HuH-7.5 (cell line): Measurements from ENCODE around the gene ZBTB40.

Source experiments
- DNase-seq: peaks from one replicate; pipeline ENCODE4 v3.0.0; 2011; ENCODE audit warnings: low spot score

ZBTB40 gene

GRCh38 chr1:22562584-22563583, 111.2 kb downstream of the ZBTB40 start, which contains the start of gene EPHA8:
TSS of gene EPHA8 (plus strand) at chr1:22563489. CDS start at chr1:22563636, 147 bp downstream.
- DNase-seq, result no peak

DNA sequence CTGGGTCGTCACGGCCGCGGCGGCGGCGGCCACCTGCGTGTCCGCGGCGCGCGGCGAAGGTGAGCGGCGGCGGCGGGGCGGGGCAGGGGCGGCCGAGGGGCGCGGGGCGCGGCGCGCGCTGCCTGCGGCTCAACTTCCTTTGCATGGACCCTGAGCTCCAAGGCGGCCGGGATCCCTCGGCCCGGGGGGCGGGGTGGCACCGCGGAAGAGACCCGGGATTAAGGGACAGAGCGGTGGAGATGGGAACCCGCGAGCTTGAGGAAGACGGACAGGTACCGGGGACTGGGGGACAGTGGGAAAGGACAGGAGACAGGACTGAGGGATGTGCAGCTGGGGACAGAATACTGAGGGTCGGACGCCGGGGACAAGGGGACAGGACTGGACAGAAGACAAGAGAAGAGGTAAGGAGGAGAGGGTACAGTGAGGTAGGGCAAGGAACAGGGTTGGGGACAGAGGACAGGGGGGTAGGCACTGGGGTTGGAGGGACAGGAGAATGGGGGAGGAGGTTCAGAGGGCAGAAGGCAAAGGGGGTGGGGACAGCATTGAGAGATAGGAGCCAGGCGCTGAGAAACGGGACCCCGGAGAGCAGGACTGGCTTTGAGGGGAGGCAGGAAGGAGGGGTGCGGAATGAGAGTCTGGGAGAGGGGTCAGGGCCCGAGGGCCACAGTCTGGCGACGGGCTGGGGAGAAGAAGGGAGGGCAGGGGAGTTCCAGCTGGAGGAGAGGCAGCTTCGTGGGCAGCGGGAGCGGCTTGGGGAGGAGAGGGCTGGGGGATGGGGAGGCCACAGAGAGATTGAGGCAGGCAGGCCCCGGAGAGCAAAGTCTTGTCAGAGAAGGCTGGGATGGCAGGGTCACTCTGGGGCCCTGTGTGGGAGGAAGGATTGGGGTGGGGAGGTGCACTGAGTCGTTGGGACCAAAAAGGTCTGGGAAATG, 112.3 kb downstream of the ZBTB40 start:
- no peak for DNase-seq

DNA sequence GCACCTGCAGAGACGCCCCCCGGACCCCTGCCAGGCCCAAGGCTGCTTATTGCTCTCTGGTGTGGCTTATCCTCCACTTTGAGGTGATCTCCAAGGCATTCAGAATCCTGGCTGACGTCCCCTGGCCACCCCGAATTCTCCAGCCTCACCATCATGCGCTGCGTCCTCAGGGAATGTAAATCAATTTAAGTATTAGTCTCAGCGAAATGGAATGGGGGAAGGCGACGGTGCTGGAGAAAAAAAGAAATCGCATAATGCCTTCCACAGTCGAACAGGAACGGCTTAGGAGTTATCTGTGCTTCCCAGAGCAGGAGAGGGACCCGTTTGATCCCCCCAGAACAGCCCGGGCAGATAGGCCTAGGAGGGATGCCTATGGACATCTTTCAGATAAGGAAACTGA, 114.5 kb downstream of the ZBTB40 start:
- no peak for DNase-seq

- DNase-seq, result no peak
Measured at GRCh38 chr1:22567197-22567596, 115.5 kb downstream of the ZBTB40 start.

GRCh38 chr1:22567994-22568393, 116.3 kb downstream of the ZBTB40 start:
- DNase-seq, result no peak

- no peak for DNase-seq
Measured at GRCh38 chr1:22569269-22569668, 117.6 kb downstream of the ZBTB40 start.

GRCh38 chr1:22570140-22570909, 118.7 kb downstream of the ZBTB40 start:
- no peak for DNase-seq

DNA sequence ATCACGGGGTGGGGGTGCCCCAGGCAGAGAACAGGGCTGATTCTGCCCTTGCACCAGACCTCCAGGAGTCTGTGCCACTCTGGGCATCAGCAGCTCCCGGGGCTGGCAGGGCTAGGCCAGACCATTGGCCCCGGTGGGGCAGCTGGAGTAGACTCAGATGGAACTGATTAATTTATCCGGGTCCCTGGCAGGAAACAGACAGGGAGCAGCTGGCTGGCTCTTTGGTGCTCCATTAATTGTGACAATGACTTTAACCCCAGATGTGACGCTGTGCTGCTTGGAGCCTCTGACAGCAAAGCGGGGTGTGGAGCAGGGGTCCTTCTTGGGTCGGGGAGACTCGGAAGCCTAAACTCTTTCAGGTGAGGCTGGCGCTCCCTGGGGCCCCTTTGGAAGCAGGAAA, 121.2 kb downstream of the ZBTB40 start:
- no peak for DNase-seq

- DNase-seq, result no peak
Measured at GRCh38 chr1:22573237-22573636, 121.6 kb downstream of the ZBTB40 start.

GRCh38 chr1:22575532-22576149, 124.0 kb downstream of the ZBTB40 start:
- no peak for DNase-seq

GRCh38 chr1:22576150-22576544, 124.5 kb downstream of the ZBTB40 start:
- no peak for DNase-seq

DNA sequence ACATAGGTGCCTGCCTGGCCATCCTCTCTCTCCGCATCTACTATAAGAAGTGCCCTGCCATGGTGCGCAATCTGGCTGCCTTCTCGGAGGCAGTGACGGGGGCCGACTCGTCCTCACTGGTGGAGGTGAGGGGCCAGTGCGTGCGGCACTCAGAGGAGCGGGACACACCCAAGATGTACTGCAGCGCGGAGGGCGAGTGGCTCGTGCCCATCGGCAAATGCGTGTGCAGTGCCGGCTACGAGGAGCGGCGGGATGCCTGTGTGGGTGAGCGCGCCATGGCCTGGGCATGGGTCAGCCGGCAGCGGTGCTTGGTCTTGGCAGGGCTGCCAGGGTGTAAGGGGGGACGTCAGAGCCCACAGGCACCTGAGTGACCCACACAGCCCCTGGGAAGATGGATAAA, 125.0 kb downstream of the ZBTB40 start:
- DNase-seq, result no peak

DNA sequence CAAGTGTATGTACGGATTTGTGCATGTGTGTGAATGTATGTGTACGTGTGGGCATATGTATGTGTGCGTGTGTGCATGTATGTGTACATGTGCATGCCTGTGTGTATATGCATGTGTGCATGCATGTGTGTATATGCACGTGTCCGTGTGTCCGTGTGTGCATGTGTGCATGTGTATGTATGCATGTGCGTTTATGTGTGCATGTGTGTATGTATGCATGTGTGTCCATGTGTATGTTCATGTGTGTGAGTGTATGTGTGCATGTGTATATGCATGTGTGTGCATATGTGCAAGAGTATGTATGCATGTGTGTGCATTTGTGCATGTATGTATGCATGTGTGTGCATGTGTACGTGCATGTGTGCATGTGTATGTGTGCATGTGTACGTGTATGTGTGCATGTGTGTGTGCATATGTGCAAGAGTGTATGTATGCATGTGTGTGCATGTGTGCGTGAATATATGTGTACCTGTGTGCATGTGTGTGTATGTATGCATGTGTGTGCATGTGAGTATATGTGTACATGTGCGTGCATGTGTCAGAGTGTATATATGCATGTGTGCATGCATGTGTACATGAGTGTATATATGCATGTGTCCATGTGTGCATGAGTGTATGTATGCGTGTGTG, 127.2 kb downstream of the ZBTB40 start:
- DNase-seq, result no peak

DNA sequence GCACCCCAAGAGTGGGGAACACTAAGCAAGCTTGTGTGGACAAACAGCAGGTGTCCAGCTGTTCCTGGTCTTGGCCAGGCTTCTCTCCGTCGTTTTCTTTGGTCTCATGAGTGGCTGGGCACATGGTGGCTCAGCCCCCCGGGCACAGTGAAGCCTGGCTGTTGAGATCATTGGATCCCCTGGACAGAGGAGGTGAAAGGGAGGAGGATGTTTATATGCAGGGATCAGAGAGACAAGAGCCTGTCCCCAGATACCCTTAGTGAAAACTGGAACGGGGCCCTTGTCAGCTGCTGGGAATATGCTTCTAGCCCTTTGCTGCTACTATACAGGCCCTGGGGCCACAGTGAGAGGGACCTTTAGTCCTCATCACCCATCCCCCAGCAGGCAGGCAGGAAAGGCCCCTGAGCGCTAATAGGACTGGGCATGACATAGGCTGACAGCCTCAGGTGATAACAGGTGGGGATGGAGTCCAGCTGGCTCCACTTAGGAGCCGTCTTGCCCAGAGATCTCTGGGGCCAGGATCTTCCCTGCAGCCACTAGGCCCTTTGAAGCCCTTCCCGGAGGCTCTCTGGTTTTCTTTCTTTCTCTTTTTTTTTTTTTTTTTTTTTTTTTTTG, 128.0 kb downstream of the ZBTB40 start:
- DNase-seq, result no peak
